ENCODE measurements around the gene EFCAB7. TPM values are rescaled to one million over a fixed set of nuclear protein-coding genes. Genes with fewer than 3 reads are reported as not detected.

The EFCAB7 gene
- total RNA-seq, 2 experiments from 2014 or later: 5.6 to 5.8 TPM

- peaks cover 28% of the 10 kb centered on the region for H3K4me1 Mint-ChIP-seq (ENCODE audit: low read depth)
- H3K27me3 Mint-ChIP-seq: no peaks in the 10 kb centered on the region
- H3K9me3 Mint-ChIP-seq: no peaks in the 10 kb centered on the region
- peaks cover 7% of the 10 kb centered on the region for H3K36me3 Mint-ChIP-seq
- peak; percentile 84 for DNase-seq
- H3K4me3 Mint-ChIP-seq: peak within 1 kb of the TSS; percentile 95
- POLR2A ChIA-PET: interaction anchor here (1.0 to 2.2 kb wide), 2 partner anchors 11 to 70 kb away, joined by 3 to 8 read pairs; partner anchors contain the start of genes EFCAB7 and ITGB3BP
- H3K27ac Mint-ChIP-seq: peak within 1 kb of the TSS; percentile 98
- intact Hi-C loops (cut with micrococcal nuclease): loop anchor here (1.0 to 5.0 kb wide), 4 partner anchors 19 to 1474 kb away; partner anchors contain the start of genes EFCAB7, ITGB3BP and USP1
- CTCF ChIA-PET: interaction anchor here (0.9 kb wide), 1 partner anchor 18 kb away, joined by 3 read pairs; no protein-coding TSS in a partner anchor
These were observed 70.1 kb downstream of the EFCAB7 start, which contains the start of gene PGM1 for GRCh38 chr1:63593303-63593885. TSS of gene PGM1 (plus strand) at chr1:63593411. CDS start at chr1:63593489, 78 bp downstream.

- H3K27ac Mint-ChIP-seq: peak overlapping the region; percentile 98
- peaks cover 7% of the 10 kb centered on the region for H3K36me3 Mint-ChIP-seq
- ChIA-PET POLR2A (interaction anchor here (2.2 kb wide), 1 partner anchor 71 kb away, joined by 8 read pairs; the partner anchor contains the start of genes EFCAB7 and ITGB3BP), CTCF (interaction anchor here (1.0 kb wide), 1 partner anchor 66 kb away, joined by 3 read pairs; no protein-coding TSS in a partner anchor)
- peak; percentile 89 for DNase-seq
- peak overlapping the region; percentile 95 for H3K4me3 Mint-ChIP-seq
- no peaks in the 10 kb centered on the region for H3K9me3 Mint-ChIP-seq
- H3K4me1 Mint-ChIP-seq (ENCODE audit: low read depth): peaks cover 24% of the 10 kb centered on the region
- no peaks in the 10 kb centered on the region for H3K27me3 Mint-ChIP-seq
- intact Hi-C loops (cut with micrococcal nuclease): loop anchor here (1.0 to 5.0 kb wide), 5 partner anchors 19 to 1473 kb away; partner anchors contain the start of genes ALG6, EFCAB7, ITGB3BP and USP1
These were observed 70.7 kb downstream of the EFCAB7 start for GRCh38 chr1:63593886-63594605.

- ChIA-PET CTCF (interaction anchor here (0.6 to 1.0 kb wide), 2 partner anchors 20 to 651 kb away, joined by 3 to 4 read pairs; no protein-coding TSS in a partner anchor), POLR2A (no interaction called here)
- Mint-ChIP-seq H3K4me1 (ENCODE audit: low read depth) (peaks cover 24% of the 10 kb centered on the region), H3K36me3 (peaks cover 10% of the 10 kb centered on the region), H3K4me3 (no peak overlapping the region), H3K9me3 (no peaks in the 10 kb centered on the region), H3K27me3 (no peaks in the 10 kb centered on the region), H3K27ac (no peak overlapping the region)
- intact Hi-C loops (cut with micrococcal nuclease): no loop called here
- DNase-seq: no peak
These were observed 72.1 kb downstream of the EFCAB7 start for GRCh38 chr1:63595435-63595834.

- Mint-ChIP-seq H3K36me3 (peaks cover 6% of the 10 kb centered on the region), H3K4me1 (ENCODE audit: low read depth) (peaks cover 9% of the 10 kb centered on the region), H3K27me3 (no peaks in the 10 kb centered on the region), H3K27ac (no peak overlapping the region), H3K4me3 (no peak overlapping the region), H3K9me3 (no peaks in the 10 kb centered on the region)
- DNase-seq: no peak
- ChIA-PET POLR2A (no interaction called here), CTCF (no interaction called here)
- intact Hi-C loops (cut with micrococcal nuclease): no loop called here
These were observed 76.5 kb downstream of the EFCAB7 start for GRCh38 chr1:63599799-63600198.

- no peaks in the 10 kb centered on the region for H3K9me3 Mint-ChIP-seq
- CTCF ChIA-PET: no interaction called here
- no peaks in the 10 kb centered on the region for H3K27me3 Mint-ChIP-seq
These were observed 76.9 kb downstream of the EFCAB7 start for GRCh38 chr1:63600248-63600647.

GRCh38 chr1:63601061-63601460 is 77.7 kb downstream of the EFCAB7 start:
- Mint-ChIP-seq H3K4me3 (no peak overlapping the region), H3K9me3 (no peaks in the 10 kb centered on the region), H3K27ac (no peak overlapping the region), H3K36me3 (peaks cover 3% of the 10 kb centered on the region), H3K4me1 (ENCODE audit: low read depth) (peaks cover under 1% of the 10 kb centered on the region), H3K27me3 (no peaks in the 10 kb centered on the region)
- POLR2A ChIA-PET: no interaction called here
- intact Hi-C loops (cut with micrococcal nuclease): no loop called here
- DNase-seq: no peak
- CTCF ChIA-PET: interaction anchor here (1.4 kb wide), 1 partner anchor 15 kb away, joined by 3 read pairs; no protein-coding TSS in a partner anchor

More at GRCh38 chr1:63600248-63600647, 76.9 kb downstream of the EFCAB7 start:
- Mint-ChIP-seq H3K27ac (no peak overlapping the region), H3K4me1 (ENCODE audit: low read depth) (peaks cover 7% of the 10 kb centered on the region), H3K36me3 (peaks cover 6% of the 10 kb centered on the region), H3K4me3 (no peak overlapping the region)
- POLR2A ChIA-PET: no interaction called here
- no peak for DNase-seq
- intact Hi-C loops (cut with micrococcal nuclease): no loop called here

GRCh38 chr1:63601463-63601862 is 78.1 kb downstream of the EFCAB7 start:
- Mint-ChIP-seq H3K4me3 (no peak overlapping the region), H3K9me3 (no peaks in the 10 kb centered on the region), H3K27me3 (no peaks in the 10 kb centered on the region), H3K4me1 (ENCODE audit: low read depth) (no peaks in the 10 kb centered on the region), H3K36me3 (peaks cover 3% of the 10 kb centered on the region), H3K27ac (no peak overlapping the region)
- POLR2A ChIA-PET: no interaction called here
- CTCF ChIA-PET: interaction anchor here (1.4 kb wide), 1 partner anchor 15 kb away, joined by 3 read pairs; no protein-coding TSS in a partner anchor
- DNase-seq: no peak
- intact Hi-C loops (cut with micrococcal nuclease): no loop called here

GRCh38 chr1:63601912-63602311 is 78.6 kb downstream of the EFCAB7 start:
- Mint-ChIP-seq H3K27me3 (no peaks in the 10 kb centered on the region), H3K27ac (no peak overlapping the region), H3K4me1 (ENCODE audit: low read depth) (no peaks in the 10 kb centered on the region), H3K4me3 (no peak overlapping the region), H3K9me3 (no peaks in the 10 kb centered on the region), H3K36me3 (peaks cover 3% of the 10 kb centered on the region)
- intact Hi-C loops (cut with micrococcal nuclease): no loop called here
- POLR2A ChIA-PET: no interaction called here
- no peak for DNase-seq
- CTCF ChIA-PET: interaction anchor here (1.4 kb wide), 1 partner anchor 15 kb away, joined by 3 read pairs; no protein-coding TSS in a partner anchor

- intact Hi-C loops (cut with micrococcal nuclease): no loop called here
- DNase-seq: no peak
- Mint-ChIP-seq H3K27me3 (no peaks in the 10 kb centered on the region), H3K9me3 (no peaks in the 10 kb centered on the region), H3K36me3 (peaks cover 3% of the 10 kb centered on the region), H3K4me3 (no peak overlapping the region), H3K4me1 (ENCODE audit: low read depth) (no peaks in the 10 kb centered on the region), H3K27ac (no peak overlapping the region)
- ChIA-PET POLR2A (no interaction called here), CTCF (interaction anchor here (1.4 kb wide), 1 partner anchor 14 kb away, joined by 3 read pairs; no protein-coding TSS in a partner anchor)
These were observed 79.3 kb downstream of the EFCAB7 start for GRCh38 chr1:63602629-63603028.

- peaks cover 3% of the 10 kb centered on the region for H3K36me3 Mint-ChIP-seq
These were observed 80.5 kb downstream of the EFCAB7 start for GRCh38 chr1:63603810-63604209.

GRCh38 chr1:63607322-63607721 is 84.0 kb downstream of the EFCAB7 start:
- ChIA-PET CTCF (interaction anchor here (1.4 kb wide), 1 partner anchor 638 kb away, joined by 3 read pairs; no protein-coding TSS in a partner anchor), POLR2A (no interaction called here)
- no peak overlapping the region for H3K27ac Mint-ChIP-seq
- H3K9me3 Mint-ChIP-seq: no peaks in the 10 kb centered on the region
- no peaks in the 10 kb centered on the region for H3K36me3 Mint-ChIP-seq
- H3K27me3 Mint-ChIP-seq: no peaks in the 10 kb centered on the region
- no peak overlapping the region for H3K4me3 Mint-ChIP-seq
- no peak for DNase-seq
- intact Hi-C loops (cut with micrococcal nuclease): no loop called here
- H3K4me1 Mint-ChIP-seq (ENCODE audit: low read depth): peaks cover 6% of the 10 kb centered on the region

More at GRCh38 chr1:63603810-63604209, 80.5 kb downstream of the EFCAB7 start:
- intact Hi-C loops (cut with micrococcal nuclease): no loop called here
- Mint-ChIP-seq H3K9me3 (no peaks in the 10 kb centered on the region), H3K4me1 (ENCODE audit: low read depth) (no peaks in the 10 kb centered on the region), H3K27me3 (no peaks in the 10 kb centered on the region), H3K4me3 (no peak overlapping the region), H3K27ac (no peak overlapping the region)
- no peak for DNase-seq
- CTCF ChIA-PET: no interaction called here
- POLR2A ChIA-PET: no interaction called here

- DNase-seq: no peak
- ChIA-PET CTCF (interaction anchor here (1.3 kb wide), 1 partner anchor 526 kb away, joined by 3 read pairs; no protein-coding TSS in a partner anchor), POLR2A (no interaction called here)
- H3K9me3 Mint-ChIP-seq: no peaks in the 10 kb centered on the region
- no peak overlapping the region for H3K4me3 Mint-ChIP-seq
- intact Hi-C loops (cut with micrococcal nuclease): no loop called here
- H3K4me1 Mint-ChIP-seq (ENCODE audit: low read depth): peaks cover 9% of the 10 kb centered on the region
- H3K27me3 Mint-ChIP-seq: no peaks in the 10 kb centered on the region
- H3K36me3 Mint-ChIP-seq: peaks cover 1% of the 10 kb centered on the region
- H3K27ac Mint-ChIP-seq: no peak overlapping the region
These were observed 87.9 kb downstream of the EFCAB7 start for GRCh38 chr1:63611231-63611630.
